ENCODE data around the gene COA1.

COA1 gene

DNA sequence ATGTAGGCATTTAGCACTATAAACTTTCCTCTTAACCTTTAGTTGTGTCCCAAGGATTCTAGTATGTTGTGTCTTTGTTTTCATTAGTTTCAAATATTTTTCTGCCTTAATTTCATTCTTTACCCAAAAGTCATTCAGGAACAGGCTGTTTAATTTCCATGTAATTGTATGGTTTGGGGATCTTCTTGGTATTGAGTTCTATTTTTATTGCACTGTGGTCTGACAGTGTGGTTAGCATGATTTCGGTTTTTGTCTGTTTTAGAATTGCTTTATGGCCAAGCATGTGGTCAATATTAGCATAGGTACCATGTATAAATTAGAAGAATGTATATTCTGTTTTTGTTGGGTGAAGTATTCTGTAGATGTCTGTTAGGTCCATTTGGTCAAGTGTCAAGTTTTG, 26.3 kb downstream of the COA1 start:
- Histone ChIP-seq H3K9me3 (ENCODE audit: control insufficient read depth in 1 of 2, low read length in 2 of 2) (no peaks in the 10 kb centered on the region), H3K36me3 (ENCODE audit: control insufficient read depth in 1 of 2, insufficient read depth in 2 of 2, low read length in 2 of 2) (peaks cover 0 to 5% of the 10 kb centered on the region in 2 donors), H3K4me3 (ENCODE audit: low read depth in 1 of 2, low read length in 2 of 2) (no peak overlapping the region), H3K27ac (ENCODE audit: low read depth, low read length) (no peak overlapping the region), H3K27me3 (ENCODE audit: control insufficient read depth in 1 of 2, insufficient read depth in 2 of 2, low read length in 2 of 2) (no peaks in the 10 kb centered on the region), H3K4me1 (ENCODE audit: control insufficient read depth in 1 of 2, insufficient read depth in 2 of 2, low read length in 2 of 2) (peaks cover 0 to 12% of the 10 kb centered on the region in 2 donors), H3K9ac (ENCODE audit: low read depth in 1 of 2, low read length in 2 of 2) (no peak overlapping the region)

GRCh38 chr7:43701929-43702328, 27.4 kb downstream of the COA1 start:
- H3K4me1 ChIP-seq (ENCODE audit: control insufficient read depth in 1 of 2, insufficient read depth in 2 of 2, low read length in 2 of 2): peaks cover 0 to 18% of the 10 kb centered on the region in 2 donors
- H3K4me3 ChIP-seq (ENCODE audit: low read depth in 1 of 2, low read length in 2 of 2): no peak overlapping the region
- H3K27me3 ChIP-seq (ENCODE audit: control insufficient read depth in 1 of 2, insufficient read depth in 2 of 2, low read length in 2 of 2): no peaks in the 10 kb centered on the region
- peaks cover 0 to 5% of the 10 kb centered on the region in 2 donors for H3K36me3 ChIP-seq (ENCODE audit: control insufficient read depth in 1 of 2, insufficient read depth in 2 of 2, low read length in 2 of 2)
- H3K9ac ChIP-seq (ENCODE audit: low read depth in 1 of 2, low read length in 2 of 2): no peak overlapping the region
- no peaks in the 10 kb centered on the region for H3K9me3 ChIP-seq (ENCODE audit: control insufficient read depth in 1 of 2, low read length in 2 of 2)
- no peak overlapping the region for H3K27ac ChIP-seq (ENCODE audit: low read depth, low read length)

GRCh38 chr7:43701500-43701854, 27.8 kb downstream of the COA1 start:
- Histone ChIP-seq H3K4me1 (ENCODE audit: control insufficient read depth in 1 of 2, insufficient read depth in 2 of 2, low read length in 2 of 2) (peaks cover 0 to 18% of the 10 kb centered on the region in 2 donors), H3K36me3 (ENCODE audit: control insufficient read depth in 1 of 2, insufficient read depth in 2 of 2, low read length in 2 of 2) (peaks cover 0 to 5% of the 10 kb centered on the region in 2 donors), H3K27me3 (ENCODE audit: control insufficient read depth in 1 of 2, insufficient read depth in 2 of 2, low read length in 2 of 2) (no peaks in the 10 kb centered on the region), H3K4me3 (ENCODE audit: low read depth in 1 of 2, low read length in 2 of 2) (no peak overlapping the region), H3K27ac (ENCODE audit: low read depth, low read length) (no peak overlapping the region), H3K9me3 (ENCODE audit: control insufficient read depth in 1 of 2, low read length in 2 of 2) (no peaks in the 10 kb centered on the region), H3K9ac (ENCODE audit: low read depth in 1 of 2, low read length in 2 of 2) (no peak overlapping the region)

GRCh38 chr7:43700646-43701499, 28.4 kb downstream of the COA1 start:
- Histone ChIP-seq H3K4me3 (ENCODE audit: low read depth in 1 of 2, low read length in 2 of 2) (no peak overlapping the region), H3K9me3 (ENCODE audit: control insufficient read depth in 1 of 2, low read length in 2 of 2) (no peaks in the 10 kb centered on the region), H3K27me3 (ENCODE audit: control insufficient read depth in 1 of 2, insufficient read depth in 2 of 2, low read length in 2 of 2) (no peaks in the 10 kb centered on the region), H3K4me1 (ENCODE audit: control insufficient read depth in 1 of 2, insufficient read depth in 2 of 2, low read length in 2 of 2) (peaks cover 0 to 18% of the 10 kb centered on the region in 2 donors), H3K36me3 (ENCODE audit: control insufficient read depth in 1 of 2, insufficient read depth in 2 of 2, low read length in 2 of 2) (peaks cover 0 to 5% of the 10 kb centered on the region in 2 donors), H3K9ac (ENCODE audit: low read depth in 1 of 2, low read length in 2 of 2) (no peak overlapping the region), H3K27ac (ENCODE audit: low read depth, low read length) (no peak overlapping the region)

- Histone ChIP-seq H3K4me3 (ENCODE audit: low read depth in 1 of 2, low read length in 2 of 2) (no peak overlapping the region), H3K9ac (ENCODE audit: low read depth in 1 of 2, low read length in 2 of 2) (no peak overlapping the region), H3K9me3 (ENCODE audit: control insufficient read depth in 1 of 2, low read length in 2 of 2) (no peaks in the 10 kb centered on the region)
Observed at GRCh38 chr7:43700059-43700501, 29.2 kb downstream of the COA1 start.

GRCh38 chr7:43698460-43699255, 30.7 kb downstream of the COA1 start:
- Histone ChIP-seq H3K9ac (ENCODE audit: low read depth in 1 of 2, low read length in 2 of 2) (no peak overlapping the region), H3K36me3 (ENCODE audit: control insufficient read depth in 1 of 2, insufficient read depth in 2 of 2, low read length in 2 of 2) (peaks cover 0 to 2% of the 10 kb centered on the region in 2 donors), H3K4me1 (ENCODE audit: control insufficient read depth in 1 of 2, insufficient read depth in 2 of 2, low read length in 2 of 2) (peaks cover 0 to 25% of the 10 kb centered on the region in 2 donors)

More at GRCh38 chr7:43700059-43700501, 29.2 kb downstream of the COA1 start:
- no peak overlapping the region for H3K27ac ChIP-seq (ENCODE audit: low read depth, low read length)
- H3K36me3 ChIP-seq (ENCODE audit: control insufficient read depth in 1 of 2, insufficient read depth in 2 of 2, low read length in 2 of 2): peaks cover 0 to 3% of the 10 kb centered on the region in 2 donors
- H3K4me1 ChIP-seq (ENCODE audit: control insufficient read depth in 1 of 2, insufficient read depth in 2 of 2, low read length in 2 of 2): peaks cover 0 to 18% of the 10 kb centered on the region in 2 donors
- no peaks in the 10 kb centered on the region for H3K27me3 ChIP-seq (ENCODE audit: control insufficient read depth in 1 of 2, insufficient read depth in 2 of 2, low read length in 2 of 2)

DNA sequence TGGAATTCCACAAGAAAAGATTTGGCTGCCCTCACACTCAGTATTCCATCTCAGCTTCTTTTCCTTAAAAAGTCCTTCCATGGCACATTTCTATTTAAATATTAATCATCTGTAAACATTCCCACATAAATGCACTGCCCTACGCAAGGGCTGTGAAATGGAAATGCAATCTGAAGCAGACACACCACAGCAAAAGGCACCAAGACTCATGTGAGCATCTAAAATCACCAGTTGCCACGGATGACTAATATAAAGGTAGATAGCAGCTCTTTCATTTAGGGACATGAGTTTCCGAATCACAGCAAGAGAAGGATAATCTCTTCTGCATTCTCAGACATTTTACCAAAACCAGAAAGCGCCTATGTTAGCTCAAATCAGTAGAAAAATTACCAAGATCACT, 31.6 kb downstream of the COA1 start:
- Histone ChIP-seq H3K9ac (ENCODE audit: low read depth in 1 of 2, low read length in 2 of 2) (no peak overlapping the region), H3K9me3 (ENCODE audit: control insufficient read depth in 1 of 2, low read length in 2 of 2) (no peaks in the 10 kb centered on the region), H3K27ac (ENCODE audit: low read depth, low read length) (no peak overlapping the region), H3K4me1 (ENCODE audit: control insufficient read depth in 1 of 2, insufficient read depth in 2 of 2, low read length in 2 of 2) (peaks cover 0 to 25% of the 10 kb centered on the region in 2 donors), H3K36me3 (ENCODE audit: control insufficient read depth in 1 of 2, insufficient read depth in 2 of 2, low read length in 2 of 2) (no peaks in the 10 kb centered on the region), H3K27me3 (ENCODE audit: control insufficient read depth in 1 of 2, insufficient read depth in 2 of 2, low read length in 2 of 2) (no peaks in the 10 kb centered on the region), H3K4me3 (ENCODE audit: low read depth in 1 of 2, low read length in 2 of 2) (no peak overlapping the region)

More at GRCh38 chr7:43698460-43699255, 30.7 kb downstream of the COA1 start:
- H3K9me3 ChIP-seq (ENCODE audit: control insufficient read depth in 1 of 2, low read length in 2 of 2): no peaks in the 10 kb centered on the region
- no peak overlapping the region for H3K4me3 ChIP-seq (ENCODE audit: low read depth in 1 of 2, low read length in 2 of 2)
- H3K27me3 ChIP-seq (ENCODE audit: control insufficient read depth in 1 of 2, insufficient read depth in 2 of 2, low read length in 2 of 2): no peaks in the 10 kb centered on the region
- H3K27ac ChIP-seq (ENCODE audit: low read depth, low read length): no peak overlapping the region

DNA sequence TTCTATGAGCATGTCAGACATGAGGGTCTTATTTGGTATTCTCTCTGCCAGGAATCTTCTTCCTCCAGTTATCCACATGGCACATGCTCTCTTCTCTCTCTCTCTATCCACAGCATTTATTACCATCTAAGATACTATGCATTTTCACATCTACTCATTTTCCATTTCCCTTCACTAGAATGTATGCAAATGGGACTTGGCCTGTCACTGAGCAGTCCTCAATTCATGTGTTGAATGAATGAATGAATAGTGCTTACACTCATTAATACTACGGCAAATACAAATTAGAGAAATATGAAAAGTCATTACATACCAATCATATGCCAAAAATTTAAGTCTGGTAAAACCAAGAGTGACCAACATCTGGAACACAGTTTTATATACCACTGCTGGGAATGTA, 34.0 kb downstream of the COA1 start:
- H3K27ac ChIP-seq (ENCODE audit: low read depth, low read length): no peak overlapping the region
- no peaks in the 10 kb centered on the region for H3K27me3 ChIP-seq (ENCODE audit: control insufficient read depth in 1 of 2, insufficient read depth in 2 of 2, low read length in 2 of 2)
- H3K9me3 ChIP-seq (ENCODE audit: control insufficient read depth in 1 of 2, low read length in 2 of 2): no peaks in the 10 kb centered on the region
- H3K9ac ChIP-seq (ENCODE audit: low read depth in 1 of 2, low read length in 2 of 2): no peak overlapping the region
- peaks cover 0 to 25% of the 10 kb centered on the region in 2 donors for H3K4me1 ChIP-seq (ENCODE audit: control insufficient read depth in 1 of 2, insufficient read depth in 2 of 2, low read length in 2 of 2)
- H3K36me3 ChIP-seq (ENCODE audit: control insufficient read depth in 1 of 2, insufficient read depth in 2 of 2, low read length in 2 of 2): no peaks in the 10 kb centered on the region
- no peak overlapping the region for H3K4me3 ChIP-seq (ENCODE audit: low read depth in 1 of 2, low read length in 2 of 2)

DNA sequence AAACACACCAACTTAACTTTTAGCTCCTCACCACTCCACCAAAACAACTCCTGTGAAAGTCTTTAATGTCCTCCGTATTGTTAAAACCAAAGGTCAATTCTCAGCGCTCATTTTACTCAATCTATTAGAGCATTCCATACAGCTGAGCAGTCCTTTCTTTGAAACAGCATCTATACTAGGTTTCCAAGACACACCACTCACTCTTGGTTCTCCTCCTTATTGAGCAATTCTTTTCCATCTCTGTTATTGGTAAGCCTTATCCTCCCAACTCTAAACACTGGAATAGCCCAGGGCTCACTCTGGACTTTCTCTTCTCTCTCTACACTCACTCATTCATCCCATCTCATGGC, 34.9 kb downstream of the COA1 start:
- H3K4me1 ChIP-seq (ENCODE audit: control insufficient read depth in 1 of 2, insufficient read depth in 2 of 2, low read length in 2 of 2): peaks cover 0 to 22% of the 10 kb centered on the region in 2 donors
- no peak overlapping the region for H3K4me3 ChIP-seq (ENCODE audit: low read depth in 1 of 2, low read length in 2 of 2)
- no peaks in the 10 kb centered on the region for H3K27me3 ChIP-seq (ENCODE audit: control insufficient read depth in 1 of 2, insufficient read depth in 2 of 2, low read length in 2 of 2)
- H3K9ac ChIP-seq (ENCODE audit: low read depth in 1 of 2, low read length in 2 of 2): no peak overlapping the region
- no peaks in the 10 kb centered on the region for H3K36me3 ChIP-seq (ENCODE audit: control insufficient read depth in 1 of 2, insufficient read depth in 2 of 2, low read length in 2 of 2)
- no peaks in the 10 kb centered on the region for H3K9me3 ChIP-seq (ENCODE audit: control insufficient read depth in 1 of 2, low read length in 2 of 2)
- no peak overlapping the region for H3K27ac ChIP-seq (ENCODE audit: low read depth, low read length)

Data from duodenal mucosa (tissue), 2 donors.